B cell (primary cell): ENCODE results near the gene EXOC4.

Experiments used
- EZH2 ChIP-seq: IDR thresholded peaks from 2 replicates; pipeline ENCODE4 v1.6.1; 2012; ENCODE audit warnings: borderline replicate concordance, low read depth, mild to moderate bottlenecking, moderate library complexity, low read length; ENCODE audit not compliant: insufficient read depth, poor library complexity, severe bottlenecking
- TF ChIP-seq, protein P1 (sequence below): fragments of 200-600 bp; IDR thresholded peaks from one replicate; pipeline ENCODE4 v1.8.0; 2022; ENCODE audit warnings: antibody characterized with exemption, mild to moderate bottlenecking

DNA sequence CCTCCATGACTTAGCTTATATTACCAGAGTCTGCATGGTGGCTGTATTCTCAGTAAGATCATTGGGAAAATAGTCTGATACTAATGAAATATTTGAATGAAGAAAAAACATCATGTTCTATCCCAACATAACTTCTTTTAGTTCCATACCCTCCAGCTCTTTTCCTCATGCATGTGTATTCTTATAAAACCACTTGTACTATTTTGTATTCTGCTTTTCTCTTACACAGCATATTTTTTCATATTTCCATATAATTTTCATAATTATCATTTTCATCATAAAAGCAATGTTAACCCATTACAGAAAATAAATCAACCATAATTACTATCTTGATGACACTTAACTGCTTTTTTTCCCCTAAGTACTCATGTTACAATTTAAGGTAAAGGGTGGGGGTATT is 503.0 kb downstream of the EXOC4 start:
- TF ChIP-seq, protein P1, sequence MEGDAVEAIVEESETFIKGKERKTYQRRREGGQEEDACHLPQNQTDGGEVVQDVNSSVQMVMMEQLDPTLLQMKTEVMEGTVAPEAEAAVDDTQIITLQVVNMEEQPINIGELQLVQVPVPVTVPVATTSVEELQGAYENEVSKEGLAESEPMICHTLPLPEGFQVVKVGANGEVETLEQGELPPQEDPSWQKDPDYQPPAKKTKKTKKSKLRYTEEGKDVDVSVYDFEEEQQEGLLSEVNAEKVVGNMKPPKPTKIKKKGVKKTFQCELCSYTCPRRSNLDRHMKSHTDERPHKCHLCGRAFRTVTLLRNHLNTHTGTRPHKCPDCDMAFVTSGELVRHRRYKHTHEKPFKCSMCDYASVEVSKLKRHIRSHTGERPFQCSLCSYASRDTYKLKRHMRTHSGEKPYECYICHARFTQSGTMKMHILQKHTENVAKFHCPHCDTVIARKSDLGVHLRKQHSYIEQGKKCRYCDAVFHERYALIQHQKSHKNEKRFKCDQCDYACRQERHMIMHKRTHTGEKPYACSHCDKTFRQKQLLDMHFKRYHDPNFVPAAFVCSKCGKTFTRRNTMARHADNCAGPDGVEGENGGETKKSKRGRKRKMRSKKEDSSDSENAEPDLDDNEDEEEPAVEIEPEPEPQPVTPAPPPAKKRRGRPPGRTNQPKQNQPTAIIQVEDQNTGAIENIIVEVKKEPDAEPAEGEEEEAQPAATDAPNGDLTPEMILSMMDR, result no peak
- TF ChIP-seq EZH2, result no peak
